Testis (tissue), 2 donors: ENCODE data around the gene BBOF1.

Source experiments
- CTCF ChIP-seq, 3 experiments: fragments of 450-650 bp in 2 of 3; fragments of 200-600 bp in 1 of 3; sonication (generic) in 1 of 3; IDR thresholded peaks; one replicate each; pipeline ENCODE4 v1.5.1; 2016 to 2019; ENCODE audit warnings: antibody characterized with exemption in 3 of 3, mild to moderate bottlenecking in 2 of 3, moderate library complexity in 1 of 3
- POLR2A ChIP-seq: fragments of 450-650 bp; IDR thresholded peaks from one replicate; pipeline ENCODE4 v1.6.1; 2017; ENCODE audit warnings: antibody characterized with exemption, mild to moderate bottlenecking, moderate library complexity

- TF ChIP-seq POLR2A: no peak
- TF ChIP-seq CTCF (IDR thresholded peaks at IDR 0.05): no peak
Observed at GRCh38 chr14:74065746-74066575, 46.8 kb downstream of the BBOF1 start.
